SK-N-SH treated with all-trans-retinoic acid at 6 μM for 48 hours (cell line): ENCODE data around the gene PRKCG.

Experiments
- ATAC-seq: fragments of 200-7000 bp; cut with Tn5 transposase; 3 replicates; pipeline ENCODE4 v1.9.1; 2020; ENCODE audit warnings: mild to moderate bottlenecking, moderate library complexity
- ARNTL ChIP-seq: fragments of 450-650 bp; formaldehyde crosslinking; IDR thresholded peaks from 2 replicates; pipeline ENCODE4 v1.5.0; 2020; ENCODE audit warnings: low read depth, mild to moderate bottlenecking, moderate library complexity, borderline replicate concordance
- BACH2 ChIP-seq: fragments of 250-450 bp; sonication (Bioruptor Pico); IDR thresholded peaks from 2 replicates; pipeline ENCODE4 v1.9.0; 2021; ENCODE audit warnings: mild to moderate bottlenecking, borderline replicate concordance
- CREB5 ChIP-seq: fragments of 250-450 bp; sonication (Bioruptor Pico); IDR thresholded peaks from 2 replicates; pipeline ENCODE4 v1.5.1; 2020; ENCODE audit warnings: low read depth, mild to moderate bottlenecking, moderate library complexity
- CSDC2 ChIP-seq: fragments of 250-450 bp; sonication (Bioruptor Pico); IDR thresholded peaks from 2 replicates; pipeline ENCODE4 v1.5.0; 2020; ENCODE audit warnings: mild to moderate bottlenecking, moderate library complexity
- CSRNP3 ChIP-seq: fragments of 250-450 bp; sonication (Bioruptor Pico); IDR thresholded peaks from 2 replicates; pipeline ENCODE4 v1.5.1; 2021; ENCODE audit warnings: mild to moderate bottlenecking, moderate library complexity
- ESRRG ChIP-seq: fragments of 250-450 bp; sonication (Bioruptor Pico); IDR thresholded peaks from 2 replicates; pipeline ENCODE4 v1.6.1; 2021; ENCODE audit warnings: mild to moderate bottlenecking
- GLIS3 ChIP-seq: fragments of 250-450 bp; sonication (Bioruptor Pico); IDR thresholded peaks from 2 replicates; pipeline ENCODE4 v1.5.0; 2020; ENCODE audit warnings: mild to moderate bottlenecking, moderate library complexity
- ISL1 ChIP-seq: fragments of 250-450 bp; sonication (Bioruptor Pico); IDR thresholded peaks from 2 replicates; pipeline ENCODE4 v2.1.2; 2022; ENCODE audit warnings: mild to moderate bottlenecking, moderate library complexity
- PATZ1 ChIP-seq: fragments of 250-450 bp; sonication (Bioruptor Pico); IDR thresholded peaks from 2 replicates; pipeline ENCODE4 v1.8.0; 2020; ENCODE audit warnings: mild to moderate bottlenecking, moderate library complexity, borderline replicate concordance
- POU6F1 ChIP-seq: fragments of 250-450 bp; sonication (Bioruptor Pico); IDR thresholded peaks from 2 replicates; pipeline ENCODE4 v1.8.0; 2021; ENCODE audit warnings: low read depth, mild to moderate bottlenecking, moderate library complexity, borderline replicate concordance
- PPARA ChIP-seq: fragments of 250-450 bp; sonication (Bioruptor Pico); IDR thresholded peaks from 2 replicates; pipeline ENCODE4 v1.5.0; 2020; ENCODE audit warnings: mild to moderate bottlenecking, borderline replicate concordance
- RARB ChIP-seq: fragments of 250-450 bp; sonication (Bioruptor Pico); IDR thresholded peaks from 2 replicates; pipeline ENCODE4 v1.8.0; 2021; ENCODE audit warnings: mild to moderate bottlenecking, moderate library complexity
- SNAI2 ChIP-seq: fragments of 250-450 bp; sonication (Bioruptor Pico); IDR thresholded peaks from 2 replicates; pipeline ENCODE4 v1.5.0; 2020; ENCODE audit warnings: mild to moderate bottlenecking, moderate library complexity
- TCF4 ChIP-seq: fragments of 250-450 bp; sonication (Bioruptor Pico); IDR thresholded peaks from 2 replicates; pipeline ENCODE4 v1.8.0; 2021; ENCODE audit warnings: mild to moderate bottlenecking, moderate library complexity, borderline replicate concordance
- TSHZ2 ChIP-seq: fragments of 250-450 bp; sonication (Bioruptor Pico); IDR thresholded peaks from 2 replicates; pipeline ENCODE4 v1.5.0; 2020; ENCODE audit warnings: mild to moderate bottlenecking, moderate library complexity
- ZC3H10 ChIP-seq: fragments of 250-450 bp; sonication (Bioruptor Pico); IDR thresholded peaks from 2 replicates; pipeline ENCODE4 v1.5.1; 2021; ENCODE audit warnings: mild to moderate bottlenecking, moderate library complexity
- ZFP3 ChIP-seq: fragments of 250-450 bp; sonication (Bioruptor Pico); IDR thresholded peaks from 2 replicates; pipeline ENCODE4 v1.5.0; 2020; ENCODE audit warnings: mild to moderate bottlenecking, moderate library complexity
- ZFP30 ChIP-seq: fragments of 450-650 bp; formaldehyde crosslinking; IDR thresholded peaks from 2 replicates; pipeline ENCODE4 v1.5.0; 2022; ENCODE audit warnings: mild to moderate bottlenecking, moderate library complexity
- ZNF565 ChIP-seq: fragments of 450-650 bp; formaldehyde crosslinking; conservative IDR thresholded peaks from 2 replicates; pipeline ENCODE4 v1.5.0; 2020; ENCODE audit warnings: low read depth, mild to moderate bottlenecking, moderate library complexity
- ZNF70 ChIP-seq: fragments of 450-650 bp; formaldehyde crosslinking; IDR thresholded peaks from 2 replicates; pipeline ENCODE4 v1.5.0; 2020; ENCODE audit warnings: mild to moderate bottlenecking, moderate library complexity
- ZNF8 ChIP-seq: fragments of 450-650 bp; formaldehyde crosslinking; IDR thresholded peaks from 2 replicates; pipeline ENCODE4 v1.5.0; 2020; ENCODE audit warnings: mild to moderate bottlenecking, moderate library complexity

Gene PRKCG

GRCh38 chr19:53892981-53893325 is 11.0 kb downstream of the PRKCG start:
- TF ChIP-seq TSHZ2 (CRISPR knock-in tag) (no peak), ZNF8 (CRISPR knock-in tag) (no peak), PATZ1 (CRISPR knock-in tag) (no peak), GLIS3 (CRISPR knock-in tag) (no peak), ZFP3 (no peak), PPARA (CRISPR knock-in tag) (no peak), ZFP30 (no peak), ISL1 (no peak), ZNF565 (CRISPR knock-in tag) (no peak), ZNF70 (CRISPR knock-in tag) (no peak), CREB5 (no peak), CSRNP3 (CRISPR knock-in tag) (no peak), TCF4 (no peak), POU6F1 (no peak), ZC3H10 (CRISPR knock-in tag) (no peak), ARNTL (no peak), ESRRG (CRISPR knock-in tag) (no peak), SNAI2 (CRISPR knock-in tag) (no peak)
- ATAC-seq: peak; percentile 76

GRCh38 chr19:53894707-53895106 is 12.7 kb downstream of the PRKCG start:
- TF ChIP-seq BACH2 (CRISPR knock-in tag): no peak
- no peak for TF ChIP-seq PATZ1 (CRISPR knock-in tag)
- TF ChIP-seq GLIS3 (CRISPR knock-in tag): no peak
- TF ChIP-seq ZNF70 (CRISPR knock-in tag): no peak
- TF ChIP-seq ZNF8 (CRISPR knock-in tag): no peak
- TF ChIP-seq PPARA (CRISPR knock-in tag): no peak
- TF ChIP-seq CSDC2: no peak
- no peak for ATAC-seq

GRCh38 chr19:53896682-53897081 is 14.7 kb downstream of the PRKCG start:
- no peak for ATAC-seq
- no peak for TF ChIP-seq RARB (CRISPR knock-in tag)
- TF ChIP-seq CSRNP3 (CRISPR knock-in tag): no peak
- TF ChIP-seq CSDC2: no peak
- no peak for TF ChIP-seq GLIS3 (CRISPR knock-in tag)
- no peak for TF ChIP-seq ISL1
